Gastroesophageal sphincter (tissue), 3 donors: ENCODE measurements around the gene CDKN2AIPNL.

ENCODE experiments used
- EP300 ChIP-seq: sonication (generic); formaldehyde crosslinking; IDR thresholded peaks from one replicate; pipeline ENCODE4 v1.6.1; 2017; ENCODE audit warnings: antibody characterized with exemption, mild to moderate bottlenecking
- POLR2AphosphoS5 ChIP-seq: sonication (generic); formaldehyde crosslinking; IDR thresholded peaks from one replicate; pipeline ENCODE4 v1.6.1; 2017; ENCODE audit warnings: antibody characterized with exemption
- TF ChIP-seq, protein P1 (sequence below), 4 experiments: fragments of 200-600 bp in 2 of 4; fragments of 450-650 bp in 2 of 4; sonication (generic) in 1 of 4; IDR thresholded peaks; one replicate each; pipeline ENCODE4 v1.5.1; 2017 to 2019; ENCODE audit warnings: antibody characterized with exemption in 4 of 4, mild to moderate bottlenecking in 2 of 4, moderate library complexity in 2 of 4

- TF ChIP-seq, protein P1, sequence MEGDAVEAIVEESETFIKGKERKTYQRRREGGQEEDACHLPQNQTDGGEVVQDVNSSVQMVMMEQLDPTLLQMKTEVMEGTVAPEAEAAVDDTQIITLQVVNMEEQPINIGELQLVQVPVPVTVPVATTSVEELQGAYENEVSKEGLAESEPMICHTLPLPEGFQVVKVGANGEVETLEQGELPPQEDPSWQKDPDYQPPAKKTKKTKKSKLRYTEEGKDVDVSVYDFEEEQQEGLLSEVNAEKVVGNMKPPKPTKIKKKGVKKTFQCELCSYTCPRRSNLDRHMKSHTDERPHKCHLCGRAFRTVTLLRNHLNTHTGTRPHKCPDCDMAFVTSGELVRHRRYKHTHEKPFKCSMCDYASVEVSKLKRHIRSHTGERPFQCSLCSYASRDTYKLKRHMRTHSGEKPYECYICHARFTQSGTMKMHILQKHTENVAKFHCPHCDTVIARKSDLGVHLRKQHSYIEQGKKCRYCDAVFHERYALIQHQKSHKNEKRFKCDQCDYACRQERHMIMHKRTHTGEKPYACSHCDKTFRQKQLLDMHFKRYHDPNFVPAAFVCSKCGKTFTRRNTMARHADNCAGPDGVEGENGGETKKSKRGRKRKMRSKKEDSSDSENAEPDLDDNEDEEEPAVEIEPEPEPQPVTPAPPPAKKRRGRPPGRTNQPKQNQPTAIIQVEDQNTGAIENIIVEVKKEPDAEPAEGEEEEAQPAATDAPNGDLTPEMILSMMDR (IDR thresholded peaks at IDR 0.05) = no peak
- no peak for TF ChIP-seq POLR2AphosphoS5
- TF ChIP-seq EP300 = no peak
Observed at GRCh38 chr5:134446938-134447337, 35.3 kb upstream of the CDKN2AIPNL start.
